Measurements from ENCODE around the gene SEMA4G.

SEMA4G gene

DNA sequence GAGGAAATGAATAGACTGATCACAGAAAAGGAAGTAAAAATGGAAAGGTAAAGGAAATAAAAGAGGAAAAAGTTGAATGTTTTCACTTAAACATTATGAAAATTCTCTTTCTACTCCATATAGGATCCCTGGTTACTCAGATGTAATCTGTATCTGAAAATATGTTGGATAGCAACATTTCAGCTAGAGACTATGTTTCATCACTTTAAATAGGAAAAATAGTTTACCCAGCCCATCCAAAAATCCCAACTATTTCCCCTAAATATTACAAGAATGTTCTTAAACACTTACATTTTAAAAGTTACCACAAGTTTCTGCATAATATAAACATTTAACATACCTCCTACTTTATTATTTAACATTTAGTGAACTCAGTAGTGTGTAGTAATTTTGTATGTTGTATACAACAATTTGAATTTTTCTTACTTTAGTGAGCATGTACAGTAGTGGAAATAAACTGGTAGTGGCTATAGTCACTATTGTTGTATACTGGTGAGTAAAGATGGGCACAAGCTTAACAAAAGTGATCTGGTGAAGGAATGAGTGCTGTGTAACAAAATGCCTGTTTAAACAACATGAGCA, 29.4 kb upstream of the SEMA4G start:
- DNase-seq (ENCODE audit: low spot score), result no peak
- TF ChIP-seq, protein P1, sequence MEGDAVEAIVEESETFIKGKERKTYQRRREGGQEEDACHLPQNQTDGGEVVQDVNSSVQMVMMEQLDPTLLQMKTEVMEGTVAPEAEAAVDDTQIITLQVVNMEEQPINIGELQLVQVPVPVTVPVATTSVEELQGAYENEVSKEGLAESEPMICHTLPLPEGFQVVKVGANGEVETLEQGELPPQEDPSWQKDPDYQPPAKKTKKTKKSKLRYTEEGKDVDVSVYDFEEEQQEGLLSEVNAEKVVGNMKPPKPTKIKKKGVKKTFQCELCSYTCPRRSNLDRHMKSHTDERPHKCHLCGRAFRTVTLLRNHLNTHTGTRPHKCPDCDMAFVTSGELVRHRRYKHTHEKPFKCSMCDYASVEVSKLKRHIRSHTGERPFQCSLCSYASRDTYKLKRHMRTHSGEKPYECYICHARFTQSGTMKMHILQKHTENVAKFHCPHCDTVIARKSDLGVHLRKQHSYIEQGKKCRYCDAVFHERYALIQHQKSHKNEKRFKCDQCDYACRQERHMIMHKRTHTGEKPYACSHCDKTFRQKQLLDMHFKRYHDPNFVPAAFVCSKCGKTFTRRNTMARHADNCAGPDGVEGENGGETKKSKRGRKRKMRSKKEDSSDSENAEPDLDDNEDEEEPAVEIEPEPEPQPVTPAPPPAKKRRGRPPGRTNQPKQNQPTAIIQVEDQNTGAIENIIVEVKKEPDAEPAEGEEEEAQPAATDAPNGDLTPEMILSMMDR (IDR thresholded peaks at IDR 0.05; ENCODE audit: extremely low read depth, missing control alignments), result no peak

DNA sequence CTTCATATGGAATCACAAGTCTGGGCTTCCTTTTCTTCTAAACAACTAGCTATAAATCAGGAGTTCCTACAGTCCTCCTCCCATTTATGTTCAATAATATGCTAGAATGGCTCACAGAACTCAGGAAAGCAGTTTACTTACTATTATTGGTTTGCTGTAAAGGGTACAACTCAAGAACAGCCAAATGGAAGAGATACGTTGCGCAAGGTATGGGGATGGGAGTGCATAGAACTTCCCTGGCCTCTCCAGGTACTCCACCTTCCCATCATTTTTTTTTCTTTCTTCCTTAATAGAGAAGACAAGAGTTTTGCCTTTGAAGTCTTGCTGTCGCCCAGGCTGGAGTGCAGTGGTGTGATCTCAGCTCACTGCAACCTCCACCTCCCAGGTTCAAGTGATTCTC, 27.1 kb upstream of the SEMA4G start:
- DNase-seq (ENCODE audit: low spot score), result no peak
- TF ChIP-seq, protein P1 (IDR thresholded peaks at IDR 0.05; ENCODE audit: extremely low read depth, missing control alignments), result no peak

- TF ChIP-seq, protein P1 (IDR thresholded peaks at IDR 0.05; ENCODE audit: extremely low read depth, missing control alignments), result no peak
- no peak for DNase-seq (ENCODE audit: low spot score)
Measured at GRCh38 chr10:100943508-100943907, 25.8 kb upstream of the SEMA4G start.

- DNase-seq (ENCODE audit: low spot score), result no peak
- TF ChIP-seq, protein P1 (IDR thresholded peaks at IDR 0.05; ENCODE audit: extremely low read depth, missing control alignments), result no peak
Measured at GRCh38 chr10:100945754-100946153, 23.6 kb upstream of the SEMA4G start.

- TF ChIP-seq, protein P1 (IDR thresholded peaks at IDR 0.05; ENCODE audit: extremely low read depth, missing control alignments), result no peak
Measured at GRCh38 chr10:100948916-100949315, 20.4 kb upstream of the SEMA4G start.

GRCh38 chr10:100960251-100960650, 9.1 kb upstream of the SEMA4G start:
- TF ChIP-seq, protein P1 (IDR thresholded peaks at IDR 0.05; ENCODE audit: extremely low read depth, missing control alignments), result no peak
- DNase-seq (ENCODE audit: low spot score), result no peak

More at GRCh38 chr10:100948916-100949315, 20.4 kb upstream of the SEMA4G start:
- no peak for DNase-seq (ENCODE audit: low spot score)

GRCh38 chr10:100962351-100963080, 6.8 kb upstream of the SEMA4G start:
- DNase-seq (ENCODE audit: low spot score), result no peak
- TF ChIP-seq, protein P1 (IDR thresholded peaks at IDR 0.05; ENCODE audit: extremely low read depth, missing control alignments), result no peak
